ENCODE measurements around the gene MRPL34.
"Not testable (repeated sequence)": the region's sequence is repeated elsewhere in the genome, so short reads cannot be mapped to it uniquely, and the experiment has no call there.

MRPL34 gene

GRCh38 chr19:17285415-17286135 is 20.1 kb upstream of the MRPL34 start:
- DNase-seq (ENCODE audit: extremely low read depth in 1 of 2, low read depth in 1 of 2): no peak

GRCh38 chr19:17286263-17286662 is 19.4 kb upstream of the MRPL34 start:
- no peak for DNase-seq (ENCODE audit: extremely low read depth in 1 of 2, low read depth in 1 of 2)

GRCh38 chr19:17286752-17287151 is 18.9 kb upstream of the MRPL34 start:
- no peak for DNase-seq (ENCODE audit: extremely low read depth in 1 of 2, low read depth in 1 of 2)

- DNase-seq (ENCODE audit: extremely low read depth in 1 of 2, low read depth in 1 of 2): no peak
Measured at GRCh38 chr19:17289489-17289888, 16.2 kb upstream of the MRPL34 start.

- DNase-seq (ENCODE audit: extremely low read depth in 1 of 2, low read depth in 1 of 2): peak; percentile 31 to 67
Measured at GRCh38 chr19:17292301-17293074, 13.2 kb upstream of the MRPL34 start.

GRCh38 chr19:17293605-17294004 is 12.1 kb upstream of the MRPL34 start:
- DNase-seq (ENCODE audit: extremely low read depth in 1 of 2, low read depth in 1 of 2): no peak

GRCh38 chr19:17294051-17294891 is 11.4 kb upstream of the MRPL34 start:
- DNase-seq (ENCODE audit: extremely low read depth in 1 of 2, low read depth in 1 of 2): no peak

GRCh38 chr19:17295551-17295950 is 10.1 kb upstream of the MRPL34 start:
- DNase-seq (ENCODE audit: extremely low read depth in 1 of 2, low read depth in 1 of 2): not testable (repeated sequence)

GRCh38 chr19:17296273-17296672 is 9.4 kb upstream of the MRPL34 start:
- no peak for DNase-seq (ENCODE audit: extremely low read depth in 1 of 2, low read depth in 1 of 2)

GRCh38 chr19:17296976-17297375 is 8.7 kb upstream of the MRPL34 start:
- no peak for DNase-seq (ENCODE audit: extremely low read depth in 1 of 2, low read depth in 1 of 2)

GRCh38 chr19:17300992-17301619 is 4.6 kb upstream of the MRPL34 start:
- no peak for DNase-seq (ENCODE audit: extremely low read depth in 1 of 2, low read depth in 1 of 2)

GRCh38 chr19:17302391-17303166 is 3.1 kb upstream of the MRPL34 start:
- DNase-seq (ENCODE audit: extremely low read depth in 1 of 2, low read depth in 1 of 2): no peak

- DNase-seq (ENCODE audit: extremely low read depth in 1 of 2, low read depth in 1 of 2): peak; percentile 82 to 88
Measured at GRCh38 chr19:17303167-17303939, 2.3 kb upstream of the MRPL34 start, which contains the start of gene ABHD8. Gene ABHD8 (minus strand): TSS chr19:17303425. CDS start chr19:17301616, 1,809 bp downstream.

GRCh38 chr19:17303940-17304267 is 1.8 kb upstream of the MRPL34 start:
- no peak for DNase-seq (ENCODE audit: extremely low read depth in 1 of 2, low read depth in 1 of 2)

- no peak for DNase-seq (ENCODE audit: extremely low read depth in 1 of 2, low read depth in 1 of 2)
Measured at GRCh38 chr19:17304386-17305215, 1.1 kb upstream of the MRPL34 start.

- DNase-seq (ENCODE audit: extremely low read depth in 1 of 2, low read depth in 1 of 2): no peak
Measured at GRCh38 chr19:17305216-17305516, 506 bp upstream of the MRPL34 start.

- DNase-seq (ENCODE audit: extremely low read depth in 1 of 2, low read depth in 1 of 2): no peak
Measured at GRCh38 chr19:17306285-17306714, 628 bp downstream of the MRPL34 start.

- DNase-seq (ENCODE audit: extremely low read depth in 1 of 2, low read depth in 1 of 2): no peak
Measured at GRCh38 chr19:17307876-17308377, 2.3 kb downstream of the MRPL34 start.

All from activated CD8-positive, alpha-beta memory T cell treated with anti-CD3 and anti-CD28 coated beads for 1 hour (primary cell).